Neural cell (in vitro differentiated cells): ENCODE results near the gene ZIC1. TPM values are rescaled to one million over a fixed set of nuclear protein-coding genes. Genes with fewer than 3 reads are reported as not detected.

ENCODE experiments used
- H2AFZ ChIP-seq: fragments of 200-600, 300-800 bp; sonication (generic), shearing (Covaris generic); 2 replicates; pipeline ENCODE4 v1.6.0; 2014; ENCODE audit warnings: low read depth, mild to moderate bottlenecking, antibody characterized with exemption, low read length, moderate library complexity
- H3F3A ChIP-seq: fragments of 200-600 bp; shearing (Covaris generic); 2 replicates; pipeline ENCODE4 v1.6.1; 2016; ENCODE audit warnings: mild to moderate bottlenecking, moderate library complexity, mixed read lengths, antibody characterized with exemption, low read length; ENCODE audit not compliant: insufficient read depth, poor library complexity, severe bottlenecking
- H3K27ac ChIP-seq: fragments of 200-600, 300-800 bp; sonication (generic), shearing (Covaris generic); 2 replicates; pipeline ENCODE4 v1.5.1; 2014; ENCODE audit warnings: mild to moderate bottlenecking, low read length, moderate library complexity
- H3K27me3 ChIP-seq: fragments of 300-800, 200-600 bp; sonication (generic), shearing (Covaris generic); 2 replicates; pipeline ENCODE4 v1.6.0; 2014; ENCODE audit warnings: mild to moderate bottlenecking, low read depth, low read length, moderate library complexity; ENCODE audit not compliant: insufficient read depth
- H3K36me3 ChIP-seq: fragments of 300-800, 200-600 bp; sonication (generic), shearing (Covaris generic); 2 replicates; pipeline ENCODE4 v1.5.1; 2014; ENCODE audit warnings: mild to moderate bottlenecking, antibody characterized with exemption, low read length, moderate library complexity; ENCODE audit not compliant: insufficient read depth
- H3K4me2 ChIP-seq: fragments of 300-800, 200-600 bp; sonication (generic), shearing (Covaris generic); 2 replicates; pipeline ENCODE4 v1.6.0; 2014; ENCODE audit warnings: mild to moderate bottlenecking, low read length
- H3K4me3 ChIP-seq: fragments of 300-800, 200-600 bp; sonication (generic), shearing (Covaris generic); 2 replicates; pipeline ENCODE4 v1.5.1; 2014; ENCODE audit warnings: mild to moderate bottlenecking, low read length, moderate library complexity
- H3K79me2 ChIP-seq: fragments of 200-600 bp; shearing (Covaris generic); replicated peaks from 2 replicates; pipeline ENCODE4 v1.6.0; 2014; ENCODE audit warnings: mild to moderate bottlenecking, low read length, moderate library complexity; ENCODE audit not compliant: insufficient read depth
- H3K9ac ChIP-seq: fragments of 300-800, 200-600 bp; sonication (generic), shearing (Covaris generic); 2 replicates; pipeline ENCODE4 v1.6.1; 2016; ENCODE audit warnings: mild to moderate bottlenecking, low read length, mixed read lengths
- H3K9me2 ChIP-seq: fragments of 200-600 bp; shearing (Covaris generic); 2 replicates; pipeline ENCODE4 v1.6.1; 2016; ENCODE audit warnings: mild to moderate bottlenecking, low read length, mixed read lengths; ENCODE audit not compliant: insufficient read depth
- H3K9me3 ChIP-seq: fragments of 200-600, 300-800 bp; sonication (generic), shearing (Covaris generic); 2 replicates; pipeline ENCODE4 v1.6.1; 2016; ENCODE audit warnings: mild to moderate bottlenecking, mixed run types, low read length, moderate library complexity, mixed read lengths
- H4K20me1 ChIP-seq: fragments of 200-600 bp; shearing (Covaris generic); 2 replicates; pipeline ENCODE4 v1.6.1; 2016; ENCODE audit warnings: mild to moderate bottlenecking, mixed run types; ENCODE audit not compliant: insufficient read depth
- EP300 ChIP-seq: fragments of 450-650 bp; conservative IDR thresholded peaks from 2 replicates; pipeline ENCODE4 v1.6.1; 2014; ENCODE audit warnings: antibody characterized with exemption, mild to moderate bottlenecking, moderate library complexity; ENCODE audit not compliant: poor library complexity, severe bottlenecking
- EZH2 ChIP-seq: fragments of 200-600, 300-800 bp; shearing (Covaris generic), sonication (generic); IDR thresholded peaks from 2 replicates; pipeline ENCODE4 v1.6.1; 2014; ENCODE audit warnings: antibody characterized with exemption, low read length, borderline replicate concordance, mild to moderate bottlenecking; ENCODE audit not compliant: insufficient read depth, poor library complexity, severe bottlenecking
- MXI1 ChIP-seq: fragments of 450-650 bp; conservative IDR thresholded peaks from 2 replicates; pipeline ENCODE4 v1.6.1; 2014; ENCODE audit warnings: antibody characterized with exemption, mild to moderate bottlenecking; ENCODE audit not compliant: poor library complexity, severe bottlenecking
- POLR2AphosphoS5 ChIP-seq: IDR thresholded peaks from 2 replicates; pipeline ENCODE4 v1.6.1; 2012
- RAD21 ChIP-seq: fragments of 450-650 bp; conservative IDR thresholded peaks from 2 replicates; pipeline ENCODE4 v1.6.1; 2014; ENCODE audit warnings: antibody characterized with exemption, mild to moderate bottlenecking, moderate library complexity
- SMC3 ChIP-seq: fragments of 450-650 bp; conservative IDR thresholded peaks from 2 replicates; pipeline ENCODE4 v1.6.1; 2014; ENCODE audit warnings: antibody characterized with exemption, mild to moderate bottlenecking, moderate library complexity; ENCODE audit not compliant: poor library complexity
- TAF1 ChIP-seq: IDR thresholded peaks from 2 replicates; pipeline ENCODE4 v1.6.1; 2012; ENCODE audit warnings: low read depth
- polyA plus RNA-seq: library from polyadenylated mRNA; depleted of rRNA; stranded (reverse); fragments of >200 nt; gene quantifications from 2 replicates; pipeline ENCODE4 v1.2.3, GENCODE V29; 2014

Gene ZIC1
- polyA plus RNA-seq, 1 donor from 2014 or later = 183 TPM

DNA sequence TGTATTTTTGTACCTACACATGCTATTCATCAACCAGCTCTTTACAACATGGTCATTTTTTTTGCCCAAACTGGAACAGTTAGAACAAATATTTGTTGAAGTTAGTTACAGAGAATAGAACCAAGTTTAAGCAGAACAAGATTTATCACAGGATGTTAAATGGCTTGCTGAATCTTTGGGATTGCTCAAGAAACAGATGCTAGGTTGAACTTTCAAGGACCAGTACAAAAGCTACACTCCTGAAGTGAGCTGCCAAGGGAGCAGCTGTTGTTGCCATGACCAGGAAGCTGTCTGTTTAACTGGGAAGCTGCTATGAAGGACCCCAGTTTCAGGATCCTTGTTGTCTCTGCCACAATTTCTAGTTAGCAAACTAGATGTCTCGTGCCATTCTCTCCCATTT, 53.7 kb downstream of the ZIC1 start:
- Histone ChIP-seq H3K79me2 (no peaks in the 10 kb centered on the region), H3K9me2 (no peaks in the 10 kb centered on the region), H3K36me3 (no peaks in the 10 kb centered on the region), H3K4me3 (no peak overlapping the region), H3K4me2 (no peak overlapping the region), H3F3A (no peaks in the 10 kb centered on the region), H3K9me3 (no peaks in the 10 kb centered on the region), H3K27ac (no peak overlapping the region), H3K27me3 (no peaks in the 10 kb centered on the region), H4K20me1 (no peaks in the 10 kb centered on the region), H2AFZ (no peak overlapping the region), H3K9ac (no peak overlapping the region)
- TF ChIP-seq RAD21 = no peak
- no peak for TF ChIP-seq TAF1
- no peak for TF ChIP-seq MXI1
- TF ChIP-seq EP300 = no peak
- TF ChIP-seq EZH2 = no peak
- TF ChIP-seq SMC3 = no peak
- no peak for TF ChIP-seq POLR2AphosphoS5

Other genes with a start within 250 kb of the ZIC1 start
- 8.1 and 8.6 TPM in 2 replicates for gene ZIC4, start 2.8 kb upstream of the ZIC1 start, polyA plus RNA-seq